Endodermal cell (in vitro differentiated cells): ENCODE results near the gene CREG2. TPM values are rescaled to one million over a fixed set of nuclear protein-coding genes. Genes with fewer than 3 reads are reported as not detected.
A peak's percentile ranks its signal among the peaks of the same experiment; 100 is the strongest.
"Not testable (repeated sequence)": the region's sequence is repeated elsewhere in the genome, so short reads cannot be mapped to it uniquely, and the experiment has no call there.

Experiments
- DNase-seq: peaks from one replicate; pipeline ENCODE4 v3.0.0-alpha.2; 2017
- H3K27ac ChIP-seq: 2 replicates; pipeline ENCODE4 v1.5.1; 2013; ENCODE audit warnings: mild to moderate bottlenecking, low read depth, low read length, moderate library complexity
- H3K27me3 ChIP-seq: 2 replicates; pipeline ENCODE4 v1.6.1; 2013; ENCODE audit warnings: mild to moderate bottlenecking, low read length, moderate library complexity; ENCODE audit not compliant: insufficient read depth, control insufficient read depth, poor library complexity, severe bottlenecking
- H3K36me3 ChIP-seq: 2 replicates; pipeline ENCODE4 v1.7.0; 2013; ENCODE audit warnings: mild to moderate bottlenecking, low read length, moderate library complexity; ENCODE audit not compliant: control insufficient read depth, insufficient read depth
- H3K4me1 ChIP-seq: one replicate; pipeline ENCODE4 v1.7.0; 2013; ENCODE audit warnings: low read length; ENCODE audit not compliant: control insufficient read depth, insufficient read depth
- H3K4me3 ChIP-seq: 2 replicates; pipeline ENCODE4 v1.5.1; 2013; ENCODE audit warnings: mild to moderate bottlenecking, low read length, moderate library complexity
- H3K9ac ChIP-seq: 2 replicates; pipeline ENCODE4 v1.6.1; 2013; ENCODE audit warnings: mild to moderate bottlenecking, low read length, moderate library complexity; ENCODE audit not compliant: poor library complexity, severe bottlenecking; ENCODE audit errors: extremely low read depth
- H3K9me3 ChIP-seq: 2 replicates; pipeline ENCODE4 v1.6.1; 2013; ENCODE audit warnings: mild to moderate bottlenecking, low read length, moderate library complexity; ENCODE audit not compliant: control insufficient read depth
- H3K27ac Mint-ChIP-seq: 2 replicates; pipeline ENCODE4 v1.8.0; 2020; ENCODE audit warnings: mixed read lengths
- H3K27me3 Mint-ChIP-seq: 2 replicates; pipeline ENCODE4 v1.8.0; 2021; ENCODE audit warnings: mild to moderate bottlenecking, mixed read lengths; ENCODE audit not compliant: insufficient read depth
- H3K36me3 Mint-ChIP-seq: 2 replicates; pipeline ENCODE4 v1.8.0; 2020; ENCODE audit warnings: low read depth, mixed read lengths
- H3K4me1 Mint-ChIP-seq: 2 replicates; pipeline ENCODE4 v1.8.0; 2020; ENCODE audit warnings: mixed read lengths
- H3K4me3 Mint-ChIP-seq: 2 replicates; pipeline ENCODE4 v1.8.0; 2020; ENCODE audit warnings: mild to moderate bottlenecking, moderate library complexity, mixed read lengths
- H3K9me3 Mint-ChIP-seq: 2 replicates; pipeline ENCODE4 v1.8.0; 2020; ENCODE audit warnings: mild to moderate bottlenecking, mixed read lengths
- CTCF ChIP-seq: fragments of 200-600 bp; sonication (generic); conservative IDR thresholded peaks from 2 replicates; pipeline ENCODE4 v1.5.0; 2021; ENCODE audit warnings: antibody characterized with exemption, mild to moderate bottlenecking
- WGBS, 2 experiments: methylation state at CpG; one replicate each; pipeline versions ENCODE4 v1.1.5 to v1.1.7; 2013; ENCODE audit warnings: missing lambda C conversion rate in 2 of 2, mixed read lengths in 1 of 2; ENCODE audit not compliant: insufficient coverage in 1 of 2, insufficient read length in 1 of 2; 5-methylcytosine and 5-hydroxymethylcytosine counted together
- total RNA-seq, 2 donors: library from RNA; stranded (reverse); fragmentation: NEBNext Ultra II Directional in 1 of 2; extraction: Animal tissue kit (Norgen Biotek cat#: 25700) in 1 of 2; gene quantifications; 2 replicates in 1 of 2; 3 replicates in 1 of 2; pipeline ENCODE4 v1.2.1, GENCODE V29; 2021

Gene CREG2
- total RNA-seq, 2 donors from 2014 or later: 0.13 TPM; not detected in 1

GRCh38 chr2:101327863-101328394 is 59.4 kb downstream of the CREG2 start:
- Histone ChIP-seq H3K4me3 (no peak overlapping the region), H3K4me1 (peaks cover 10% of the 10 kb centered on the region), H3K36me3 (no peaks in the 10 kb centered on the region), H3K27ac (no peak overlapping the region), H3K27me3 (no peaks in the 10 kb centered on the region), H3K9me3 (peaks cover 14% of the 10 kb centered on the region), H3K9ac (no peak overlapping the region)
- Mint-ChIP-seq H3K4me3 (no peak overlapping the region), H3K4me1 (peaks cover 14% of the 10 kb centered on the region), H3K27ac (no peak overlapping the region), H3K9me3 (peaks cover 4% of the 10 kb centered on the region), H3K36me3 (no peaks in the 10 kb centered on the region), H3K27me3 (no peaks in the 10 kb centered on the region)
- TF ChIP-seq CTCF: no peak
- 65 to 69% methylated on average over 5 of the region's 5 CpGs for WGBS, 2 experiments
- peak; percentile 58 for DNase-seq

GRCh38 chr2:101325425-101325824 is 61.9 kb downstream of the CREG2 start:
- Mint-ChIP-seq H3K4me3 (no peak overlapping the region), H3K9me3 (peaks cover 4% of the 10 kb centered on the region), H3K36me3 (no peaks in the 10 kb centered on the region), H3K27me3 (peaks cover 1% of the 10 kb centered on the region), H3K27ac (no peak overlapping the region), H3K4me1 (peaks cover 7% of the 10 kb centered on the region)
- DNase-seq: no peak
- Histone ChIP-seq H3K27ac (no peak overlapping the region), H3K36me3 (no peaks in the 10 kb centered on the region), H3K4me1 (peaks cover 5% of the 10 kb centered on the region), H3K9ac (no peak overlapping the region), H3K4me3 (no peak overlapping the region), H3K9me3 (peaks cover 14% of the 10 kb centered on the region), H3K27me3 (no peaks in the 10 kb centered on the region)
- no peak for TF ChIP-seq CTCF
- WGBS, 2 experiments: 92% methylated on average over 1 of the region's 1 CpG; no CpG with 5 or more reads in 1 of the 2 experiments

GRCh38 chr2:101316568-101316967 is 70.7 kb downstream of the CREG2 start:
- WGBS, 2 experiments: 91 to 100% methylated on average over 2 to 4 of the region's 6 CpGs

GRCh38 chr2:101311696-101312017 is 75.6 kb downstream of the CREG2 start:
- Histone ChIP-seq H3K4me1 (peaks cover 3% of the 10 kb centered on the region), H3K9ac (no peak overlapping the region), H3K9me3 (no peaks in the 10 kb centered on the region), H3K27me3 (no peaks in the 10 kb centered on the region), H3K36me3 (no peaks in the 10 kb centered on the region), H3K4me3 (no peak overlapping the region), H3K27ac (no peak overlapping the region)
- TF ChIP-seq CTCF: no peak
- Mint-ChIP-seq H3K27ac (no peak overlapping the region), H3K36me3 (peaks cover under 1% of the 10 kb centered on the region), H3K4me1 (peaks cover 8% of the 10 kb centered on the region), H3K4me3 (no peak overlapping the region), H3K27me3 (peaks cover 5% of the 10 kb centered on the region), H3K9me3 (no peaks in the 10 kb centered on the region)
- no peak for DNase-seq
- WGBS, 2 experiments: 86% methylated on average over 3 of the region's 3 CpGs; no CpG with 5 or more reads in 1 of the 2 experiments

More at GRCh38 chr2:101316568-101316967, 70.7 kb downstream of the CREG2 start:
- DNase-seq, H3K4me1 ChIP-seq, H3K27ac Mint-ChIP-seq, H3K27me3 ChIP-seq, H3K9me3 Mint-ChIP-seq, H3K27ac ChIP-seq, H3K4me3 ChIP-seq, H3K9ac ChIP-seq, H3K36me3 ChIP-seq, H3K9me3 ChIP-seq, H3K36me3 Mint-ChIP-seq, H3K4me1 Mint-ChIP-seq, H3K4me3 Mint-ChIP-seq: not testable (repeated sequence)
- peaks cover 21% of the 10 kb centered on the region for H3K27me3 Mint-ChIP-seq
